ENCODE measurements around the gene COL23A1.
"Not testable (repeated sequence)": the region's sequence is repeated elsewhere in the genome, so short reads cannot be mapped to it uniquely, and the experiment has no call there.

COL23A1 gene

DNA sequence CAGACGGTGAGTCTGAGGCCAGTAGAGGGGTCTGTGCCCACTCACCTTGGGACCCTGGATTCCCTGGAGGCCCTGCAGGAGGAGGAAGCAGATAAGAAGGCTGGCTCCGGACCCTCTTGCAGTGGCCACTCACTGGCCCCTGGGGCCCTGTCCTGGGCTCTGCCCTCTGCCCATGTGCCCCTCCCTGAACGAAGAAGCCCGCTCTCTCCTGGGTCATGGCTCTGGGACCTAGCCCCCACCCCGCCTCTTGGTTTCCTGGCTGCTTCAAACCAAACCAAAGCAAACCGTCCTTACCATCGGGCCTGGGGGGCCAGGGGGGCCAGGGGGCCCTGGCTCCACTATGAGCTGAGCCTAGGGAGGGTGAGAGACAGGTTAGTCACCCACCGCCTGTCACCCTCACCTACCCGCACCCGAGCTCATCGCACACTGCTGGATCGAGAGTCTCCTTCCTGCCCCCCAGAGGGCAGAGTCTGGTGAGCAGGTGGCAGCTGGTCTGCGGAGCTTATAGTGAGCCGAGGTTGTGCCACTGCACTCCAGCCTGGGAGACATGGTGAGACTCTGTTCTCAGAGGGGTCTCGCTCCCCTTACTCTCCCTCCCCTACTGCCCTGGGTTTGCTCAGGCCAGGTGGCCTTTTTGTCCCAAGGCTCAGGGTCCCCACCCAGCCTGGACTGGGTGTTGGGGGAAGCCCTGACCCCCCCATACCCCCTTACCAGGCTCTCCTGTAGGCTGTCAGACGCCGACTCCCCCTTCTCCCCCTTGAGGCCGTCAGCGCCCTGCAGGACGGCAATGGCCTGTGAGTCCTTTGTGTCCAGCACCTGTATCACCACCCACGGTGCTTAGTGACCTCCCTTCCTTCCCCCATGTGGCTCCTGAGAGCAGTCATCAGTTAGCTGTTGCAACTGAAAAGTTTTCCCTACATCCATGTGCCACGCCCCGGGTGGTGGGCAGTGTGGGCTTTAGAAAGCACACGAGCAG lies 342.4 kb downstream of the COL23A1 start:
- DNase-seq, result no peak

DNA sequence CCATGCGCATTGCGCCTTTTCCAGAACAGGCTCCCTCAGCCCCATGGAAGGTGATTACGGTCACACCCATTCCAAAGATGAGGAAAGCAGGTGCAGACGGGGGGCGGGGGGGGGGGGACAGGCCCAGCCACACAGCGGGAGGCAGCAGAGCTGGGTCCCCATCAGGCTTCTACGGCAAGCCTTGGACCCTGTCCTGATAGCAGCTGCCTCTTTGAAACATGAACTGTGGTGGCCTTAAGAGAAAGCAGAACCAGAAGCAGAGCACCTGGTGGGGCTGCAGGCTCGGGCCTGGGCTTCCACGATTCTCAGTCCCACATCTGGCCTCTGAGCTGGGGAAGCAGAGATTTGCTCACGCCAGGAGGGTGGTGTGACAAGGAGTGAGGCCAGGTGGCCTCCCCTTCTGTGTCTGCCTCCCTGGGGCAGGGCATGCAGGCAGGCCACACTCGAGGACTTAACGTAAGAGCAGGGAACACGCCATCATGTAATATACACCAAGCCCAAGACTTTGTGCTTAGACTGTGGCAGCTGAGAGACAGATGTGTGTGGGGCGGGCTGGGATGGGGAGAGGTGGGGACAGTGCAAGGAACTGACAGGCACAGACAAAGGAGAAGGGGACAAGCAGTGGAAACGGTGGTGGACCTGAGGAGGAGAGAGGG lies 343.4 kb downstream of the COL23A1 start:
- peak; percentile 4 for DNase-seq

DNA sequence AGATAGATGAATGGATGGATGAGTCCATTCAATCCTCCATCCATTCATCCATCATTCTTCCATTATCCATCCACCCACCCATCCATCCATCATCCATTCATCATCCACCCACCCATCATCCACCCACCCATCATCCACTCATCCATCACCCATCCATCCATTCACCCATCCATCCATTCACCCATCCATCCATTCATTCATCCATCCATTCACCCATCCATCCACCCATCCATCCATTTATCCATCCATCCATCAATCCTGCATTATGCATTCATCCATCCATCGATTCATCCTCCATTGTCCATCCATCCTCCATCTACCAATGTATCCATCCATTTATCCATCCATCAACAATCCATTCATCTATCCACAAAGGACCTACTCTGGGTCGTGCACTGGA lies 344.8 kb downstream of the COL23A1 start:
- no peak for DNase-seq

GRCh38 chr5:178244576-178244975 lies 345.6 kb downstream of the COL23A1 start:
- DNase-seq, result peak; percentile 84

GRCh38 chr5:178242416-178242815 lies 347.8 kb downstream of the COL23A1 start:
- no peak for DNase-seq

- no peak for DNase-seq
Measured at GRCh38 chr5:178241688-178242231, 348.4 kb downstream of the COL23A1 start.

DNA sequence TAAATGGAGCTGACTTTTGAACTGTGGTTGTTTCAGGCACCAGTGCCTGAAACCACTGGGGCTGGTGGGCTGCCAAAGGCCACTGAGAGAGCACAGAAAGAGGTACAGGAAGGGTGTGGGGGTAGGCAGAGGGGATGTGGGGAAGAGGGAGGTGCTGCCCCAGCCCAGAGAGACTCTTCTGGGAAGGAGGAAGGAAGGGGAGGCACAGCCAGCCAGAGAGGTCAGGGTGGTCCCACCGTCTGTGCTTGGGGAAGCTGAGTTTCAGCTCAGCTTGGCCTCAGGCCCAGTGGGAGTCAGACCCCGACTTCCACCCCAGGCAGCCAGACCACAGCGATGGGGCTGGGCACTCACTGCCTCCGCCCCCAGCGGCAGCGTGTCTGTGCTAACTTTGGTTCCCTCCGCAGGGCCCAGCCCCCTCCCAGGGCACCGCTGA lies 348.9 kb downstream of the COL23A1 start:
- DNase-seq, result no peak

DNA sequence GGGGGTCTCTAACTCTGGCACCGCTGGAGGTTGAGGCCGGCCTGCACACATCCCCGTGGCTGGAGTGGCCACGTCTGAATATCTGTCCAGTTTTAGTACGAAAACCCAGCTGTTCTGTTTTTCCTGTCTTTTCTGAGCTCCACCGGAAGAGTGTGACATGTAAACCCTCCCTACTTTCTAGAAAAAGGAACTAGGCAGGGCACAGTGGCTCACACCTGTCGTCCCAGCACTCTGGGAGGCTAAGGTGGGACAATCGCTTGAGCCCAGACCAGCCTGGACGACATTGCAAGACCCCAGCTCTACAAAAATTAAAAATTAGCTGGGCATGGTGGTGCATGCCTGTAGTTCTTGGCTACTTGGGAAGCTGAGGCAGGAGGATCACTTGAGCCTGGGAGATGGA lies 349.4 kb downstream of the COL23A1 start:
- DNase-seq, result peak; percentile 10

- no peak for DNase-seq
Measured at GRCh38 chr5:178240341-178240741, 349.9 kb downstream of the COL23A1 start.

DNA sequence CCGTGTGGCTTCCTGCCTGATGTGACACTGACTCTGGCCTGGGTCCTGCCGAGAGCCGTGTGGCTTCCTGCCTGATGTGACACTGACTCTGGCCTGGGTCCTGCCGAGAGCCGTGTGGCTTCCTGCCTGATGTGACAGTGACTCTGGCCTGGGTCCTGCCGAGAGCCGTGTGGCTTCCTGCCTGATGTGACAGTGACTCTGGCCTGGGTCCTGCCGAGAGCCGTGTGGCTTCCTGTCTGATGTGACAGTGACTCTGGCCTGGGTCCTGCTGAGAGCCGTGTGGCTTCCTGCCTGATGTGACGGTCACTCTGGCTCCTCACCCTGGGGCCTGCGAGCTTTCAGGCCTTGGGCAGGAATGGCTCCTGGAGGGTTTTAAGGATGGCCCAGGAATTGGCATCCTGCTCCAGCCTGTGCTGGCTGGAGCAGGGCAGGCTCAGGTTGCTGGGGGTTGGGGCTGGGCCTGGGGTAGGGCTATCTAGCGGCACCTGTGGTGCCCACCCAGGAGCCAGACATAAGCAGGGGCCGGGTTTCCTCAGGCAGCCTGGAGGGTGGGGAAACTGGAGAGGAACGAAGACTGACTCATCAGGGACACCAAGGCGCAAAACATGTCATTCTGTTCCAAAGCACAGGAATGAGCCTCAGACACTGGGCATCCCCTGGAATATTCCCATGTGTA lies 350.4 kb downstream of the COL23A1 start:
- DNase-seq, result not testable (repeated sequence)

GRCh38 chr5:178238711-178239592 lies 351.2 kb downstream of the COL23A1 start:
- DNase-seq, result peak; percentile 12

- no peak for DNase-seq
Measured at GRCh38 chr5:178238313-178238635, 351.9 kb downstream of the COL23A1 start.

DNA sequence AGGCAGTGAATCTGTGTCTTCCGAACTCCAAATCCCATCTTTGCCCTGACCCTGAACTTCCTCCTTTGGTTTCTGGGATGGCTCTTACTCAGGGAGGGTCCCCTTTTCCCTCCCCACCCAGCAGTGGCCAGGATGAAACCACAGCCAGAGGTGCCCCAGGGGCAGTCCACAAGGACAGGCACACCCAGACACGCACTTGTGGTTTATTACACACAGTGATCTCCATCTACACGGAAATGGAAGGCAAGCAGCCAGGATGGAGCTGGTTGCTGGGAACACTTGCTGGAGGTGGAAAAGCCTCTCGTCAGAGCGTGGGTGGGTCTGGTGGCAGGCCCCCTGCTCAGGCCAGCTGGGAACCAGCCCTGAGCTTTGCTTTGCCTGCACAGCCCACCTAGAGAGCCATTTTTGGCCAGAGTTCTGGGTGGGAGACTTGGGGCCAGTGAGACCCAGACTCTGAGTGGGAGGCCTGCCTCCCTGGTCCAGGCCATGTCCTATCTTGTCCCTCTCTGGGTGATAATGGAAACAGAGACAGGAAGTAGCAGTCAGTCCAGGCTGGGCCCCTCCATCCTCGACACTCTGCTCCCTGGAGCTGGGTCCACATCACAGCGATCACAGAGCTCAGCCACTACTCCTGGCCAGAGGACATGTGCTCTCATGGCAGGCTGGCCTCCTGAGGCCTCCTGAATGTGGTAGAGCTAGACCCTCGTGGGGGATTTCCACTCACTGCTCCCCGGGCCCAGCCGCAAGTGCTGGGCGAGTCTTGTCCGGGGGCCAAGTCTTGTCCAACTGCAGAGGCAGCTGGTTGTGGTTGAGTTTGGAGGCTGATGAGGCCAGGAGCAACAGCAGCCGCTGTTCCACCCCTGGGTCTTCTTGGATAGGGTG lies 352.5 kb downstream of the COL23A1 start:
- DNase-seq, result peak; percentile 55

GRCh38 chr5:178236679-178237078 lies 353.5 kb downstream of the COL23A1 start:
- peak; percentile 18 for DNase-seq

- no peak for DNase-seq
Measured at GRCh38 chr5:178236126-178236525, 354.1 kb downstream of the COL23A1 start.

DNA sequence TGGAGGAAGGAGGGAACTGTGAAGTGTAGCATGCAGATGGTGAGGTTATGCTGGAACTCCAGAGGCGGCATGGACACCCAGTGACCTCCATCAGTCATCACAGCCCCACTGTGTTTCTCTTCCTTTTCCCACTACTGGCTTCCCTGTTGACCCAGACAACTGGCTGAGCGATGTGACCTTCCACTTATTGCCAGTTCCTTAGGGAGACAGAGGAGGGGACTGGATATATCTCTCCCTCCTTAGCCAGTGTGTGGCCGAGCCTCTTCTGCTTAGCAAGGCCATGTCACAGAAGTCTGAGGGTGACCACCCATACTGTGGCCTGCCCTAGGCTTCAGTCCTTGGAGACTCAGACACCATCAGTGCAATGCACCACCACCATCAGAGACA lies 354.6 kb downstream of the COL23A1 start:
- DNase-seq, result no peak

DNA sequence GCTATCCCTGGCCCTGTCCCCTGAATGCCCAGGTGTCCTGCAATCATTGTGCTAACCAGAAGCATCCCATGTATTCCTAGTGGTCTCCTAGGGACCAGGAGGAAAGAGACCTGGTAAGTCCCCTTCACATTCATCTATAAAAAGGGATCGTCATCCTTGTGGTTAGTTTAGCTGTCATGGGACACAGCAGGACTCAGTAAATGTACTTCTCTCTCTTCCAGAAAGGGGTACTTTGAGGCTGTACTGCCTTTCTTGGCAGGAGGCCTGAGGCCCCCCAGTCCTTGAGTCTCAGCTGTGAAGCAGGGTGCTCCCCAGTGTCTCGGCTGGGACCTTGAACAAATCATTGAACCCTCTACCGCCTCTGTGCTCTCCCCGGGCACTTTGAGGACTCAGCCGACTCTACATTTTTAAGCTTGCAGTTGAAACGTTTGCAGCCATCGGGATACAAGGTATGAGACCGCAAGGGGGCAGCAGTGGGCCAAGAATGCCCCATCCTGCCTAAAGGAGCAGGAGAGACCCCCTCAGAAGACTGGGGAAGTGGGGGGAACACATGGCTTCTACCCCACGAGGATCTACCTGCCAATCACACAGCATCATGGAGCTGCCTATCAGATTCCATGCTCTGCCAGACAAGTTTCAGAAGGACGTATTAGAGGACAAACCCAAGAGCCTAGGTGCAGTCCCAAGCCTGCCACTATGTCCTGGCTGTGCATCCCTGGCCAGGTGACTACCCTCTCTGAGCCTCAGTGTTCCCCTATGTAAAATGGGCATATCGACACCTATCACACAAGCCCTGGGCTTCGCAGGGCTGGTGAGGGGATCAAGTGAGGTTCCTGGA lies 355.2 kb downstream of the COL23A1 start:
- DNase-seq, result peak; percentile 60

DNA sequence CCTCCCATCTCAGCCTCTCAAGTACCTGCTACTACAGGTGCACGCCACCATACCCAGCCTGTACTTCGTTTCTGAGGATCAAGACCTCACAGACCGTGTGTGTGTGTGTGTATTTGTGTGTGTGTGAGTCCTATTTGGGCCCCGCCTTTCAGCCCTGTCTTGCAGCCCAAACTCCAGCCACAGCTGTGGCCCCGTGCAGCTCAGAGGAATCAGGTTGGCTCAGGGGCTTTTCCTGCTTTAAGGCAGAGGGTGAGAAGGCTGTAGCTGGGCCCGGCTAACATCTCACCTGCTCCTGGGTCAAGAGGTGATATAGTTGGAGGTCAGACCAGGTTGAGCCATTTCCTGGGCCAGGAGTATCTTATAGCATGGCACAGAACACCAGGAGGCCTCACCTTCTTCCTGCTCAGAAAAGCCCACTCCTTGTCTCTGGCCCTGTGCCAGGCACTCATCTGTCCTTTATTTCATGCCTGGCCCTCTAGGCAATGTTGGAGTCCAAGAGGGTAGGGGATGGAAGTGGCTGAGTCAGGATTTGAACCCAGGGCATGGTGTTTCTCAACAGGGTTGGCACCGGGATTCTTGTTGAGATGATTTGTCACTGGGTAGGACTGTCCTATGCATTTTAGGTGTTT lies 356.0 kb downstream of the COL23A1 start:
- no peak for DNase-seq

DNA sequence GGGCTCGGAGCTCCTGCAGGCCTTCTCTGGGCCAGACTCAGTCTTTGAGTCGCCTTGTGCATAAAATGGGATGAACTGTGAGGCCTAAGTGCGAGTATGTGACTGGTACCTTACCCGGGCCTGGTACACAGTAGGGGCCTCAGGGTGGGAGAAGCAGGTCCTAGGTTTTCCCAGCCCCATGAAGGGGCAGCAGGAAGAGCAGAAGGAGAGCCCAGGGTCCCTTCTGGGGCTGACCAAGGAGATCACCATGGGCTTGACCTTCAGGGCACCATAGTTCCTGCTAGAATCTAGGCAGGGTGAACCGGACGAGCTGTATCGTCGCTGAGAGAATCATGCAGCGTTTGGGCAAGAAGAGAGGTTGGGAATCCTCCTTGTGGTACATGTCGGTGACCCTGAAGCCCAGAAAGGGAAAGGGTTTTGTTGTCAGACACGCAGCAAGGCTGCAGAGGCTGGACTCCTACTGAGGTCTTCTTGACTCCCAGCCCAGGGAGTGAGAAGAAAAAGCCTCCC lies 357.2 kb downstream of the COL23A1 start:
- no peak for DNase-seq
